Natural killer cell (primary cell): ENCODE results near the gene LRRC26. TPM values are rescaled to one million over a fixed set of nuclear protein-coding genes. Genes with fewer than 3 reads are reported as not detected.

ENCODE experiments used
- ATAC-seq, 3 donors: fragments of 150-1000 bp in 2 of 3; fragments of 200-7000 bp in 1 of 3; cut with Tn5 transposase; 1 replicate in 1 of 3; 2 replicates in 2 of 3; pipeline ENCODE4 v1.10.0; 2021; ENCODE audit warnings: mild to moderate bottlenecking in 2 of 3, moderate library complexity in 2 of 3
- DNase-seq, 2 donors: peaks; one replicate each; pipeline versions ENCODE4 v3.0.0 to v3.0.0-alpha.2; 2013 to 2021; ENCODE audit warnings: mixed read lengths in 1 of 2
- H3K27ac ChIP-seq: one replicate; pipeline ENCODE4 v1.5.1; 2013; ENCODE audit warnings: mild to moderate bottlenecking, low read length
- H3K27me3 ChIP-seq: one replicate; pipeline ENCODE4 v1.6.1; 2013; ENCODE audit warnings: low read length; ENCODE audit not compliant: control insufficient read depth, insufficient read depth
- H3K36me3 ChIP-seq: one replicate; pipeline ENCODE4 v1.6.1; 2013; ENCODE audit warnings: low read length; ENCODE audit not compliant: control insufficient read depth, insufficient read depth
- H3K4me1 ChIP-seq: one replicate; pipeline ENCODE4 v1.6.1; 2013; ENCODE audit warnings: low read length; ENCODE audit not compliant: control insufficient read depth, insufficient read depth
- H3K4me3 ChIP-seq: one replicate; pipeline ENCODE4 v1.5.1; 2013; ENCODE audit warnings: low read length
- H3K9me3 ChIP-seq: one replicate; pipeline ENCODE4 v1.6.1; 2013; ENCODE audit warnings: low read length; ENCODE audit not compliant: control insufficient read depth, insufficient read depth
- H3K27ac Mint-ChIP-seq, 2 donors: one replicate each; pipeline ENCODE4 v1.8.0; 2022; ENCODE audit warnings: mild to moderate bottlenecking in 2 of 2, mixed read lengths in 2 of 2, moderate library complexity in 1 of 2
- H3K27me3 Mint-ChIP-seq, 2 donors: one replicate each; pipeline ENCODE4 v1.8.0; 2022; ENCODE audit warnings: low read depth in 2 of 2, mixed read lengths in 2 of 2
- H3K36me3 Mint-ChIP-seq: one replicate; pipeline ENCODE4 v1.8.0; 2022; ENCODE audit warnings: mixed read lengths
- H3K4me1 Mint-ChIP-seq, 2 donors: one replicate each; pipeline ENCODE4 v1.8.0; 2022; ENCODE audit warnings: mixed read lengths in 2 of 2
- H3K4me3 Mint-ChIP-seq: one replicate; pipeline ENCODE4 v1.8.0; 2022; ENCODE audit warnings: mild to moderate bottlenecking, moderate library complexity, mixed read lengths
- H3K9me3 Mint-ChIP-seq, 2 donors: one replicate each; pipeline ENCODE4 v1.8.0; 2022; ENCODE audit warnings: mixed read lengths in 2 of 2
- WGBS: methylation state at CpG from one replicate; pipeline ENCODE4 v1.1.7; 2013; ENCODE audit warnings: missing lambda C conversion rate; ENCODE audit not compliant: insufficient coverage; 5-methylcytosine and 5-hydroxymethylcytosine counted together
- intact Hi-C: fragments of 100-400 bp; cut with micrococcal nuclease; formaldehyde crosslinking; loops from one replicate; pipeline ENCODE4 v1.14.2; 2022
- total RNA-seq, 4 donors: library from RNA; stranded (reverse); fragments of 120-200 nt in 1 of 4; gene quantifications; one replicate each; pipeline versions ENCODE4 v1.2.3 to v1.2.4, GENCODE V29; 2013 to 2022
- TF ChIP-seq, protein P1 (sequence below): fragments of 200-600 bp; IDR thresholded peaks from one replicate; pipeline ENCODE4 v1.8.0; 2022; ENCODE audit warnings: antibody characterized with exemption

LRRC26 gene
- total RNA-seq, 3 donors from 2014 or later (not counting 1 experiment from before 2014, with no cell fraction given): not detected

DNA sequence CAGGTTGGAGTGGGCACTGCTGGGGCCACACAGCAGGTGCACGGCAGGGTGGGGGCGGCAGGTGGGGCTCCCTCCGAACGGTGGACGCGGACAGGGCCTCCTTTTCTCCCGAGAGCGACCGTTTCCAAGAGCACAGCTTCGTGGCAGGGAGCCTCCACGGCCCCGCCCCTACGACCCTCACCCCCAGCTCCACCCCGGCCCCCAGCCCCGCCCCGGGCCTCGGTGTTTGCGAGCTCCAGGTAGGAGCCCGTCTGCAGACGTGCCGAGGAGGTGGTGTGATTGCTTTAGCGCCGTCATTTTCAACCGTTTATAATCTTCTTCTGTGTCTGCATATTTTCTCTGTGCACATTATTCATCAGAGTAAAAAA, 22.1 kb downstream of the LRRC26 start:
- no peak for DNase-seq
- H3K4me1 Mint-ChIP-seq: no peaks in the 10 kb centered on the region
- Histone ChIP-seq H3K9me3 (no peaks in the 10 kb centered on the region), H3K4me1 (peaks cover 8% of the 10 kb centered on the region), H3K4me3 (no peak overlapping the region), H3K36me3 (no peaks in the 10 kb centered on the region), H3K27ac (no peak overlapping the region), H3K27me3 (peaks cover under 1% of the 10 kb centered on the region)
- H3K27ac Mint-ChIP-seq: no peak overlapping the region
- H3K9me3 Mint-ChIP-seq: no peaks in the 10 kb centered on the region
- WGBS: 33% methylated on average over 24 of the region's 24 CpGs
- no peaks in the 10 kb centered on the region for H3K36me3 Mint-ChIP-seq
- no peak for ATAC-seq
- no peak overlapping the region for H3K4me3 Mint-ChIP-seq
- intact Hi-C loops: no loop called here
- TF ChIP-seq, protein P1, sequence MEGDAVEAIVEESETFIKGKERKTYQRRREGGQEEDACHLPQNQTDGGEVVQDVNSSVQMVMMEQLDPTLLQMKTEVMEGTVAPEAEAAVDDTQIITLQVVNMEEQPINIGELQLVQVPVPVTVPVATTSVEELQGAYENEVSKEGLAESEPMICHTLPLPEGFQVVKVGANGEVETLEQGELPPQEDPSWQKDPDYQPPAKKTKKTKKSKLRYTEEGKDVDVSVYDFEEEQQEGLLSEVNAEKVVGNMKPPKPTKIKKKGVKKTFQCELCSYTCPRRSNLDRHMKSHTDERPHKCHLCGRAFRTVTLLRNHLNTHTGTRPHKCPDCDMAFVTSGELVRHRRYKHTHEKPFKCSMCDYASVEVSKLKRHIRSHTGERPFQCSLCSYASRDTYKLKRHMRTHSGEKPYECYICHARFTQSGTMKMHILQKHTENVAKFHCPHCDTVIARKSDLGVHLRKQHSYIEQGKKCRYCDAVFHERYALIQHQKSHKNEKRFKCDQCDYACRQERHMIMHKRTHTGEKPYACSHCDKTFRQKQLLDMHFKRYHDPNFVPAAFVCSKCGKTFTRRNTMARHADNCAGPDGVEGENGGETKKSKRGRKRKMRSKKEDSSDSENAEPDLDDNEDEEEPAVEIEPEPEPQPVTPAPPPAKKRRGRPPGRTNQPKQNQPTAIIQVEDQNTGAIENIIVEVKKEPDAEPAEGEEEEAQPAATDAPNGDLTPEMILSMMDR: no peak
- peaks cover 0 to 8% of the 10 kb centered on the region in 2 donors for H3K27me3 Mint-ChIP-seq

DNA sequence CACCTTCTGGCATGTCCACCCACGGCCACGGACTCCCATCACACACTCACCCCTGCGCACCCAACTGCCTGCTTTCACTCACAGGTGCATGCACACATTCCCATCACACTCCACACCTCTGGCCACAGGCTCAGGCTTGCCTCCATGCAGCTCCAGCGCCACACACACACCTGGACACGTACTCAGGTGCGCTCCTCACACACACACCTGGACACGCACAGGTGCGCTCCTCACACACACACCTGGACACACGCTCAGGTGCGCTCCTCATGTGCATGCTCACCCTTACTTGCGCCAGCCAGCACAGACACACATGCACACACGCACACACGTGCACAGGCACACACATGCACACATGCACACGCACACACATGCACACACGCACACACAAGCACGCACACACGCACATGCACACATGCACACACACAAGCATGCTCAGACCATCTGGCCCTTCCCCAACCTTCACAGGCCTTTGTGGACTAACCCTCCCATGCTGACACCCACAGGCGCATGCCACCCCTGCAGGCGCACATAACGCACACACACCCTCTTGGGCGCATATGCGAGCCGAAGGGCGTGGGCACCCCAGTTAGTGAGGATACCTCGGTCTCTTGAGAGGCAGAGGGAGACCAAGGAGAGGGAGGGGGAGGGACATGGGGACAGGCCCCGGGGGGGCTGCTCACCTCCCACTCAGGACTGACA, 22.6 kb downstream of the LRRC26 start:
- H3K36me3 Mint-ChIP-seq: no peaks in the 10 kb centered on the region
- no peak for DNase-seq
- 86% methylated on average over 26 of the region's 26 CpGs for WGBS
- peaks cover 3% of the 10 kb centered on the region for H3K27me3 ChIP-seq
- H3K4me1 ChIP-seq: peaks cover 8% of the 10 kb centered on the region
- H3K9me3 Mint-ChIP-seq: no peaks in the 10 kb centered on the region
- no peaks in the 10 kb centered on the region for H3K4me1 Mint-ChIP-seq
- H3K9me3 ChIP-seq: no peaks in the 10 kb centered on the region
- H3K27ac Mint-ChIP-seq: no peak overlapping the region
- TF ChIP-seq, protein P1: no peak
- peaks cover 0 to 11% of the 10 kb centered on the region in 2 donors for H3K27me3 Mint-ChIP-seq
- ATAC-seq: no peak
- intact Hi-C loops: no loop called here
- H3K4me3 ChIP-seq: no peak overlapping the region
- H3K4me3 Mint-ChIP-seq: no peak overlapping the region
- no peaks in the 10 kb centered on the region for H3K36me3 ChIP-seq
- no peak overlapping the region for H3K27ac ChIP-seq

DNA sequence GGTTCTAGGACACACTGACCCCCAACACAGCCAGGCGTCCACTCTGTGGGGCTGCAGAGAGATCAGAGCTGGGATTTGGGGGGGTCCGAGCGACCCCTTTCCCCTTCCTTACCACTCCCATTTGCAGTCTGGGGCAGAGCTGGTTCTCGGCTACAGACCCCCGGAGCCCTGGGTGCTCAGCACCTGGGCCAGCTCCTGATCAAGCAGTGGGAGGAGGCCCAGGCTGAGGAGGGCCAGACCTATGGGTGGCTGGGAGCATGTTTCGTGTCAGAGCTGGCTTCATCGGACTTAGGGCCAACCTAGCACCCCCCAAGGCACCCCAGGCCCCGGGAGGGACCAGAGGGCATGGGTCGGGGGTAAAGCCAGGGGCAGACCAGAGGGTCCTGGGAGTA, 23.3 kb downstream of the LRRC26 start:
- no peak for ATAC-seq
- Mint-ChIP-seq H3K4me1 (no peaks in the 10 kb centered on the region), H3K4me3 (no peak overlapping the region), H3K9me3 (no peaks in the 10 kb centered on the region), H3K27me3 (peaks cover 0 to 16% of the 10 kb centered on the region in 2 donors), H3K36me3 (no peaks in the 10 kb centered on the region), H3K27ac (no peak overlapping the region)
- Histone ChIP-seq H3K27me3 (peaks cover 3% of the 10 kb centered on the region), H3K36me3 (no peaks in the 10 kb centered on the region), H3K9me3 (no peaks in the 10 kb centered on the region), H3K27ac (no peak overlapping the region), H3K4me3 (no peak overlapping the region), H3K4me1 (peaks cover 8% of the 10 kb centered on the region)
- TF ChIP-seq, protein P1: no peak
- DNase-seq: no peak
- 74% methylated on average over 9 of the region's 9 CpGs for WGBS
- intact Hi-C loops: no loop called here
